Right atrium auricular region (tissue), 2 donors: ENCODE results near the gene SLC25A21. TPM values are rescaled to one million over a fixed set of nuclear protein-coding genes. Genes with fewer than 3 reads are reported as not detected.

Source experiments
- DNase-seq: peaks from one replicate; pipeline ENCODE4 v3.0.0-alpha.2; 2019; ENCODE audit warnings: low spot score
- H3K27ac ChIP-seq, 2 donors: fragments of 200-600 bp; sonication (generic); 1 replicate in 1 of 2; 2 replicates in 1 of 2; pipeline ENCODE4 v1.5.1; 2016 to 2019
- H3K27me3 ChIP-seq, 2 donors: fragments of 200-600 bp; sonication (generic); one replicate each; pipeline versions ENCODE4 v1.5.1 to v1.6.0; 2017 to 2019
- H3K36me3 ChIP-seq: fragments of 200-600 bp; sonication (generic); one replicate; pipeline ENCODE4 v1.5.1; 2016
- H3K4me1 ChIP-seq, 2 donors: fragments of 200-600 bp; sonication (generic); one replicate each; pipeline versions ENCODE4 v1.5.1 to v1.6.0; 2017 to 2019
- H3K4me3 ChIP-seq, 2 donors: fragments of 200-600 bp; sonication (generic); 1 replicate in 1 of 2; 2 replicates in 1 of 2; pipeline ENCODE4 v1.5.1; 2017 to 2019; ENCODE audit warnings: mild to moderate bottlenecking in 1 of 2, moderate library complexity in 1 of 2
- H3K9me3 ChIP-seq, 2 donors: fragments of 200-600 bp; sonication (generic); one replicate each; pipeline ENCODE4 v1.5.1; 2019
- CTCF ChIP-seq, 2 donors: fragments of 200-600 bp; sonication (generic); IDR thresholded peaks; one replicate each; pipeline ENCODE4 v1.5.1; 2019; ENCODE audit warnings: antibody characterized with exemption in 2 of 2
- total RNA-seq, 2 donors: library from RNA; depleted of rRNA; stranded (reverse); fragments of >200 nt; gene quantifications; one replicate each; pipeline ENCODE4 v1.1.0, GENCODE V29; 2016

SLC25A21 gene
- total RNA-seq, 2 donors from 2014 or later: 0.55 to 0.93 TPM

GRCh38 chr14:36664322-36665193, 507.8 kb downstream of the SLC25A21 start:
- Histone ChIP-seq H3K4me1 (peaks cover 0 to 45% of the 10 kb centered on the region in 2 donors), H3K9me3 (peaks cover 0 to 4% of the 10 kb centered on the region in 2 donors), H3K4me3 (no peak overlapping the region), H3K36me3 (no peaks in the 10 kb centered on the region), H3K27me3 (peaks cover 77 to 82% of the 10 kb centered on the region in 2 donors), H3K27ac (no peak overlapping the region)
- DNase-seq: no peak
- no peak for TF ChIP-seq CTCF (IDR thresholded peaks at IDR 0.05)

DNA sequence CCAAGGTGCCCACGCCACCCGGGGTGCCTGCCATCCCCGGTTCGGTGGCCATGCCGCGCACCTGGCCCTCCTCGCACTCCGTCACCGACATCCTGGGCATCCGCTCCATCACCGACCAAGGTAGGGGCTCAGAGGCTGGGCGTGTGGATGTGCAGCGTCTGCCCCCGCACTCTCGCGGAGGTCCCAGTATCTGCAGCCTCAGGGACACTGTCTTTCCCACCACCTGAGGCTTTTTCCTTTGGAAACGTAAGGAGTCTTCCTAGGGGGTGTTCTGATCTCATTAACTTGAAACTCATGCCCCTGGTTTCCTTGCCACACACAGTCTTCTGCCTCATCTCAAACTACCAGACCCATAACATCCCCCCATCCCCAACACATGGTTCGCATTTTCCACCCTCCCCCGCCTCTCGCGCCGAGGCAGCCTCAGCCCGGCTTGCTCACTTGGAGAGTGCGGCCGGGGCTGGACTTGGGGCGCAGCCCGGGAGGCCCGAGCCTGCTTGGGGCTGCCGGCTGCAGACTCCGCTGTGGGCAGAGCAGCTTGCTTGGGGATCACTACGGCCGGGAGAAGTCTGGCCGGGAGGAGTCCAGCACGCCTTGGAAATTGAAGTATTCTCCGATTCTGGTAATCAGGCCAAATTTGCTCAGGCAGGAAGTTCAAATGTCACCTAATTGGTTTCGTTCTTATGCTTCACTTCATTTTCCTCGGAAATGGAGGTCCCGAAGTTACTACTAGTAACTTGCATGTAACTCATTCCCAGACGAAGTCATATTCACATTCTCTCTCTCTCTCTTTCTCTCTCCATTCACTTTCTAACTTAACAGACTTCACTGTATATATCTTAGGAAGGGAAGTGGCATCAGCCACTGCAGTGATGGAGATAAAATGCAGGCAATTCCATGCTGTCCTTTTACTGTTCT, 508.7 kb downstream of the SLC25A21 start:
- Histone ChIP-seq H3K27ac (no peak overlapping the region), H3K4me1 (peaks cover 0 to 52% of the 10 kb centered on the region in 2 donors), H3K27me3 (peaks cover 78 to 91% of the 10 kb centered on the region in 2 donors), H3K4me3 (peak overlapping the region in 1 of 2 donors; percentile 39), H3K9me3 (peaks cover 0 to 4% of the 10 kb centered on the region in 2 donors), H3K36me3 (no peaks in the 10 kb centered on the region)
- no peak for DNase-seq
- TF ChIP-seq CTCF (IDR thresholded peaks at IDR 0.05): no peak

GRCh38 chr14:36662543-36663403, 509.6 kb downstream of the SLC25A21 start:
- peaks cover 0 to 61% of the 10 kb centered on the region in 2 donors for H3K4me1 ChIP-seq
- peak overlapping the region in 1 of 2 donors; percentile 39 for H3K4me3 ChIP-seq
- DNase-seq: no peak
- no peak overlapping the region for H3K27ac ChIP-seq
- H3K27me3 ChIP-seq: peaks cover 73 to 93% of the 10 kb centered on the region in 2 donors
- no peaks in the 10 kb centered on the region for H3K36me3 ChIP-seq
- no peaks in the 10 kb centered on the region for H3K9me3 ChIP-seq
- no peak for TF ChIP-seq CTCF (IDR thresholded peaks at IDR 0.05)

DNA sequence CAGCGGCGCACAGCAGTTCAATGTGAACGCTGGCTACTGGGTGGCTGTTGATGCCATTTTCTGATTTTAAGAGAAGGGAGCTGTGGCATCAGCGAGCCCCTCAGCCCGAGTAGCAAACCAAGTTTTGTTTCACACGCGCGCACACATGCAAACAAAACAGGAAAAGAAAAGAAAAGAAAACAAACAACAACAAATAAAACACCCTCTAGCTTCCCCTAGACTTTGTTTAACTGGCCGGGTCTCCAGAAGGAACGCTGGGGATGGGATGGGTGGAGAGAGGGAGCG, 510.2 kb downstream of the SLC25A21 start:
- H3K36me3 ChIP-seq: no peaks in the 10 kb centered on the region
- H3K27me3 ChIP-seq: peaks cover 76 to 90% of the 10 kb centered on the region in 2 donors
- peaks cover 0 to 67% of the 10 kb centered on the region in 2 donors for H3K4me1 ChIP-seq
- no peak for DNase-seq
- peak overlapping the region in 1 of 2 donors; percentile 39 for H3K4me3 ChIP-seq
- H3K9me3 ChIP-seq: no peaks in the 10 kb centered on the region
- no peak for TF ChIP-seq CTCF (IDR thresholded peaks at IDR 0.05)
- H3K27ac ChIP-seq: no peak overlapping the region
